IPS-18c (cell line): ENCODE results near the gene UCN3.
"Not testable (repeated sequence)": the region's sequence is repeated elsewhere in the genome, so short reads cannot be mapped to it uniquely, and the experiment has no call there.

Source experiments
- H3K4me3 ChIP-seq: 2 replicates; pipeline ENCODE4 v1.7.0; 2013; ENCODE audit warnings: low read depth, mild to moderate bottlenecking, low read length, moderate library complexity; ENCODE audit not compliant: insufficient read depth
- H3K9me3 ChIP-seq: one replicate; pipeline ENCODE4 v1.6.1; 2013; ENCODE audit warnings: mild to moderate bottlenecking, low read length, moderate library complexity; ENCODE audit not compliant: control insufficient read depth, insufficient read depth

Gene UCN3

DNA sequence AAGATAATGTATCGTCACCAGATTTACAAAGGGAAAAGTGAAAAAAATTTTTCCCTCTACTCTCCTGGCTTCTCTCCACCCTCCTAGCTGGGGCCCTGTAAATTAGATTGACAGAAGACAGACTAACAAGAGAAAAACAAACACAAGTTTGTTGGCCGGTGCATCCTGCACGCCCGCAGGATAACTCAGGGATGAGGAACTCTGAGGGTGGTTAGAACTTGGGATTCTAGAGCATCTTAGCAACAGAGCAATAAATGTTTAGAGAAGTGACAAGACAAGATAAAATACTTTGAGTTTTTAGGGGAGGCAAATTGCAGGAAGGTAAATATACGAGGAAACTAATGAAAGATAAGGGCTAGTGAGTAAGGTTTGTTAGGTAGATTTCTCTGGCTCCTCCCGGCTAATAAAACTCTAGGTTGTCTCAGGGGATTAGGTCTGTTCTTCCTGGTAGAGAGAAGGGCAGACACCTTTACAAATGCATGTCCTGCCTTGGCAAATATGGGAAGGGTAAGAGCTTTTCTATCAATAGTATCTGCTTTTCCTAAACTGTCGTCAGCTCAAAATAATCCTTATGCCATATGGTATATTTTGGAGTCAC is 4.3 kb upstream of the UCN3 start:
- H3K4me3 ChIP-seq, result no peak overlapping the region
- H3K9me3 ChIP-seq, result peaks cover 5% of the 10 kb centered on the region

DNA sequence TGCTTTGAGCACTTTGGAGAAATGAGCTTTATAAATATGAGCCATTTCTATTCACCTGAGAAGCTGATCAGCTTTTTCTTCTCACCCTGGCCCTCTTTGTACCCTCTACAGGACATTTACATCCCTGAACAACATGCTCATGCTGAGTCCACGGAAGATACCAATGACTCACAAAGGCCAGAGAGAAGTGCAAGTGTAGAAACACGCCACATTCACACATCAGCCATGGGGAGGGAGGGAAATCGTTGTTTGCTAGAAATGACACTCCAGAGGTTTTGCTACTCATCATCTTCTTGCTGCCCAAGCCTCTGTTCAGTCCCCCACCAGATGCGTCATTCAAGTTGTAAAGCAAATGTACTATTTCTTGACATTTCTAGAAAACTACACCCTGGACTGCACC is 2.8 kb upstream of the UCN3 start:
- Histone ChIP-seq H3K9me3 (peaks cover 5% of the 10 kb centered on the region), H3K4me3 (no peak overlapping the region)

DNA sequence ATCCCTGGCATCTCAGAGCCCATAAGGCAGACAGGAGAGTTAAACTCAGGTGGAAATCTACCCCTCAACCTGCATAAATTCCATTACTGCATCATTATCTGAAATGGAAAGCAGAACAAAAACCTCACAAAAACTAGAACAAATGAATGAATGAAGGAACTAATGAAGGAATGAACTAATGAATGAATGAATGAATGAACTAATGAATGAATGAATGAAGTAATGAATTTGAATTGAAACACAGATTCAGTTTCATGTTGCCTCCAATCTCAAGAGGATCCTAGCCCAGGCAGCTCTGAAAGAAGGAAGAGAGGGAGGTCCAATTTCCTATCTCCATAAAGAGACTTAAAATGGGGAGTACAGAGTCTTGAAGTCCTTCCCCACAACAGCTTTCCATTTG is 1.9 kb upstream of the UCN3 start:
- Histone ChIP-seq H3K4me3 (no peak overlapping the region), H3K9me3 (peaks cover 5% of the 10 kb centered on the region)

DNA sequence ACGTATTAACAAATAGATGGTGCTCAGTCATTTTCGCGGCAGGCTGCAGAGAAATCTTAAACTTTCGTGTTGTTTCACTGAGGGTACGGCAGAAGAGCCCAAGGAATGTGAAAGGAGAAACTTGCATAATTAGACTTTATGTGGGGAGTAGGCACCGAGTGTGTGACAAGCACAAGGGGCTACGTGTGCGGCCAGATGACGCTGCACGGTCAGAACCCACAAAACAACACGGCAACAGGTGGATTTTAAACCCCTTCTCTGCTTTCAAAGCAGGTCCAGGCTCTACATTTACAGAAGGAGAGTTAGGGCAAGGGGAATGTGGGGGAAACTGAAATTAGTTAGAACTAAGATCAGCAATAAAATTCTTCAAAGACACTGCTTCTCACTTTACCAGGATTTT is 392 bp upstream of the UCN3 start:
- H3K9me3 ChIP-seq, result peaks cover 5% of the 10 kb centered on the region
- H3K4me3 ChIP-seq, result no peak overlapping the region

DNA sequence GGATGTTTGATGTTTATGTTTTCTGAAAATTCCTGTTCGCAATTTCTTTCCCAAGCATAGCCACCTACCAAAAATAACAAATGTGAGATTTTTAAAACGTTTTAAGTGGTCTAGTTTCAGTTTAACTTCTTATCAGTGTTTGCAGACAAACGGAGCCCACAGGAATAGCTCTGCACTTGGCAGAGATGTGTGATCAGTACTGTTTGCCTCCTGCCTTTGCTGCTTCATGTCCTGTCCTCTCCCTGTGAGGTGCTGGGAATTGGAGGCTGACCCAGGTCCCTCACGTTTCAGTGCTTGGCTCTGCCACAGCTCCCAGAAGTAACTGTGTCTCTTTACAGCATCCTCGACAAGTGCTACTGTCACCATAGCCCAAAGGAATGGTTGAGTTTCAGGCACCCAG is 1.2 kb downstream of the UCN3 start:
- H3K4me3 ChIP-seq, result no peak overlapping the region
- H3K9me3 ChIP-seq, result peaks cover 5% of the 10 kb centered on the region

DNA sequence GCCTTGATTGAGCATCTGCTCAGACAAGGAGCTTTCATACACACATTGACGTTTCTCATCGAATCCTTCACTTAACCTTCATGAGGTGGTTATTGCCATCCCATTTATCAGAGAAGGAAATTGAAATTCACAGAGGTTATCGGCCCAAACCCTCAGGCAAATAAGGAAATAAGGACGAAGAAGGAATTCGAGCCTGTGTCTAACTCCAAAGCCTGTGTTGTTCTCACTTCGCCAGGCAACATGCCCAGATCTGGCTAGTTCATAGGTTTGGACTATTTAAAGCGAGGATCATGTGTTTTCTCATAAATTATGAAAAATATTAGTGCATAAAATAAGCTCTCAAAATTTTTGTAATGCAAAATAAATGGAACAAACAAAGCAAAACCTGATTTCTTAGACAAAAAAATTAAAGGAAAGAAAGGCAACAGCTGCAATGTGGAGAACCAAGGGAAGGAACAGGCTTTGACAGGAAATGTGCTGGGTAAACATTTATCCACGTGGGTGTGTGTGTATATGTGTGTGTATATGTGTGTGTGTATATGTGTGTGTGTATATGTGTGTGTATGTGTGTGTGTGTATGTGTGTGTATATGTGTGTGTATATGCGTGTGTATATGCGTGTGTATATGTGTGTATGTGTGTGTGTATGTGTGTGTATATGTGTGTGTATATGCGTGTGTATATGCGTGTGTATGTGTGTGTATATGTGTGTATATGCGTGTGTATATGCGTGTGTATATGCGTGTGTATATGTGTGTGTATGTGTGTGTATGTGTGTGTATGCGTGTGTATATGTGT is 4.8 kb downstream of the UCN3 start:
- H3K4me3 ChIP-seq, result no peak overlapping the region
- H3K9me3 ChIP-seq, result peaks cover 2% of the 10 kb centered on the region

DNA sequence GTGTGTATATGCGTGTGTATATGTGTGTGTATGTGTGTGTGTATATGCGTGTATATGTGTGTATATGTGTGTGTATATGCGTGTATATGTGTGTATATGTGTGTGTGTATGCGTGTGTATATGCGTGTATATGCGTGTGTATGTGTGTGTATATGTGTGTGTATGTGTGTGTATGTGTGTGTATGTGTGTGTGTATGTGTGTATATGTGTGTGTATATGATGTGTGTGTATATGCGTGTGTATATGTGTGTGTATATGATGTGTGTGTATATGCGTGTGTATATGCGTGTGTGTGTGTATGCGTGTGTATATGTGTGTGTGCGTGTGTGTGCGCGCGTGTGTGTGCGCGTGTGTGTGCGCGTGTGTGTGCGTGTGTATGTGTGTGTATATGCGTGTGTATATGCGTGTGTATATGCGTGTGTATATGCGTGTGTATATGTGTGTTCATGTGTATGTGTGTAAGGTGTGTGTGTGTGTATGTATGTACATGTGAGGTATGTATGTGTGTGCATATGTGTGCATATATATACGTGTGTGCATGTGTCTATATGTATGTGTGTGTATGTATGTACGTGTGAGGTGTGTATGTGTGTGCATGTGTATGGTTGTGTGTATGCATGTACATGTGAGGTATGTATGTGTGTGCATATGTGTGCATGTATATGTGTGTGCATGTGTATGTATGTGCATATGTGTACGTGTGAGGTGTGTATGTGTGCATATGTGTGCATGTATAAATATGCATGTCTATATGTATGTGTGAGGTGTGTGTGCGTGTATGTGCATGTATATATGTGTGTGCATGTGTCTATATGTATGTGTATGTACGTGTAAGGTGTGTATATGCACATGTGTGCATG is 6.0 kb downstream of the UCN3 start:
- peaks cover 2% of the 10 kb centered on the region for H3K9me3 ChIP-seq
- no peak overlapping the region for H3K4me3 ChIP-seq

DNA sequence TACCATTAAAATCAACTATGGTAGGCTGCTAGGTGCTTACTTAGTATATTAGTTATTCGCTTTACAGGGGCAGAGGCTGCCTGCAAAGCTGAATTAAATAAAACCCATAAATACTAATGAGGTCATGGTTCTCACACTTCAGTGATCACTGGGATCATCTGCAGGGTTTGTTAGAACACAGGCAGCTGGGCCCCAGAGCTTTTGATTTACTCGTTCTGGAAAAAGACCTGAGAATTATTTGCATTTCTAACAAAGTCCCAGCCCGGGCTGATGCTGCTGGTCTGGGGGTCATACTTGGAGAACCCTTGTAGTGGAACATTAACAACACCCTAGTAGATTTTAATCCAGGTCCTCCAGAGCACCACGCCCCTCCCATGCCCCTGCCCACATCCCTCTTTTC is 8.5 kb downstream of the UCN3 start:
- no peak overlapping the region for H3K4me3 ChIP-seq
- peaks cover 2% of the 10 kb centered on the region for H3K9me3 ChIP-seq

DNA sequence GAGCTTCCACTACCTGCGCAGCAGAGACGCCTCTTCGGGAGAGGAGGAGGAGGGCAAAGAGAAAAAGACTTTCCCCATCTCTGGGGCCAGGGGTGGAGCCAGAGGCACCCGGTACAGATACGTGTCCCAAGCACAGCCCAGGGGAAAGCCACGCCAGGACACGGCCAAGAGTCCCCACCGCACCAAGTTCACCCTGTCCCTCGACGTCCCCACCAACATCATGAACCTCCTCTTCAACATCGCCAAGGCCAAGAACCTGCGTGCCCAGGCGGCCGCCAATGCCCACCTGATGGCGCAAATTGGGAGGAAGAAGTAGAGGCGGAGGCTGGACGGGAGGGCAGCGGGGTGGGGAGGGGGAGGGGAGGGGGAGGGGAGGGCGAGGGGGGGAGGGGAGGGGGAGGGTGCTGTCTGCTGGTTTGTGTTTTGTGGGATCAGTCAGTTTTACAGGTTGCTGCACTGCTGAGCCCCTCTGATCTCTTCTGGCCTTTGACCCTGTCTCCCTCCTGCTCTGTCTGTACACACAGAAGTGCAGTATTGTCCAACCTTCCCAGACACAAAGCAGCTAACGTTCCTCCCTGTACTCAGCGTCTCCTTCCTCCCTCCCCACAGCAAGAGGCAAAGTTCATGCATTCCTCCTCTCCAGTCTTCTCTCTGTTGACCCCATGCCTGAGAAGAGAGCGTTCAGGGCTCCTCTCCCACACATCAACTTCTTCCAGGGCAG is 9.3 kb downstream of the UCN3 start:
- Histone ChIP-seq H3K9me3 (peaks cover 2% of the 10 kb centered on the region), H3K4me3 (no peak overlapping the region)

DNA sequence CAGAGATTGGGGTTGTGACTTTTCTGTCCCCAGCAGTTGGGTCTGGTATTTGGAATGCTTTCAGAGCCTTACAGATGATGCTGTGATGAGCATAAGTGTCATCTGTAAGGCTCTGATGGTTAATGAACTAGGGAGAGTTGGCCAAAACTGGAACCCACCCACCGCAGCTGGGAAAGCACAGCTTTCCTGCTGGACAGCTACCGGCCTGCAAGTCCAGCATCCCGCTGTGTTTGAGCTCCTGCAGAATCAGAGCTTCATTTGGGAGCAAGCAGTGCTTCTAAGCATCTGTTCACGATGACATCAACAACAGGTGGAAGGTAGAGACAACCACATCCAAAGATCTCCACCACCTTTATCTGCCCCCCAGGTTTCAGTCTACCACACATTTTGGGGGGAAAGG is 11.7 kb downstream of the UCN3 start:
- no peak overlapping the region for H3K4me3 ChIP-seq
- peaks cover 2% of the 10 kb centered on the region for H3K9me3 ChIP-seq

DNA sequence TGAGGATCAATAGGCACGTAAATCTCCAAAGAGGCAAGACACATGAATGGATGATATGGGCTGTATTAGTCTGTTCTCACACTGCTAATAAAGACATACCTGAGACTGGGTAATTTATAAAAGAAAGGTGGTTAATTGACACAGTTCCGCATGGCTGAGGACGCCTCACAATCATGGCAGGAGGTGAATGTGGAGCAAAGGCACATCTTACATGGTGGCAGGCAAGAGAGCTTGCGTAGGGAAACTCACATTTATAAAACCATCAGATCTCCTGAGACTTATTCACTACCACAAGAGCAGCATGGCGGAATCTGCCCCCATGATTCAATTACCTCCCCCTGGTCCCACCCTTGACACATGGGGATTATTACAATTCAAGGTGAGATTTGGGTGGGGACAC is 14.4 kb downstream of the UCN3 start:
- not testable (repeated sequence) for H3K9me3 ChIP-seq, H3K4me3 ChIP-seq

DNA sequence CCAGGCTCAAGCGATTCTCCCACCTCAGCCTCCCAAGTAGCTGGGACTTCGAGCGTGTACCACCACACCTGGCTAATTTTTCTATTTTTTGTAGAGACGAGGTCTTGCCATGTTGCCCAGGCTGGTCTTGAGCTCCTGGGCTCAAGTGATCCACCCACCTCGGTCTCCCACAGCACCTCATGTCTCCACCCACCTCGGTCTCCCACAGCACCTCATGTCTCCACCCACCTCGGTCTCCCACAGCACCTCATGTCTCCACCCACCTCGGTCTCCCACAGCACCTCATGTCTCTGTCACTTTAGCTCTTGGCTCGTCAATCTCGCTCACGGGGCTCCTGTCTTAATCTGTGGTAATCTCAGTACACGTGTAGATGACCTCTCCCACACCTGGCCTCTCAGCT is 15.6 kb downstream of the UCN3 start:
- H3K9me3 ChIP-seq, H3K4me3 ChIP-seq: not testable (repeated sequence)

DNA sequence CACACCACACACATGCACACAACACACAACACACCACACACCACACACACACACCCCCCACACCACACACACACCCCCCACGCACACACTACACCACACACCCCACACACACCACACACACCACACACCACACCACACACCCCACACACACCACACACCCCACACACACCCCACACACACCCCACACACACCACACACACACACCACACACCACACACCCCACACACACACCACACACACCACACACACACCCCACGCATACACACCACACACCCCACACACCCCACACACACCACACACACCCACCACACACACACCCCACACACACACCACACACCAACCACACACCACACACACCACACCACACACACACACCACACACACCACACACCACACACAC is 16.4 kb downstream of the UCN3 start:
- Histone ChIP-seq H3K4me3 (no peak overlapping the region), H3K9me3 (no peaks in the 10 kb centered on the region)

DNA sequence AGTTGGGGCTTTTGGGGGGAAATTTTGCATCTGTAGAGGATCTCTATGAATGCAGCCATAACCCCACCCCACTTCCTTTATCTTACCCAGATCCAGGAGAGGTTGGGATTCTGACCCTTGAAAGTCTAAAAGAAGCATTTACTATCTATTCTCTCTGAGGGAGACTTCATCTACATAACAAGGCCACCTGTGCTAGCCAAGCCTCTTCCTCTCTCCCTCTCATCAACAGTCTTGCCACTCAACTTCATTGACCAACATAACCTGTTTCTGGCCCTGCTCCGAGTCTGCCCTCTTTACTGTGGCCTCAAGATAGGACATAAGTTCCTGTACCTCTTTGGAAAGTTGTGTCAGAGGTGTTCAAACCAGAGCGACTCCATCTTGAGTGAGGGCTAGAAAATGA is 20.5 kb downstream of the UCN3 start:
- peaks cover 5% of the 10 kb centered on the region for H3K9me3 ChIP-seq
- no peak overlapping the region for H3K4me3 ChIP-seq

DNA sequence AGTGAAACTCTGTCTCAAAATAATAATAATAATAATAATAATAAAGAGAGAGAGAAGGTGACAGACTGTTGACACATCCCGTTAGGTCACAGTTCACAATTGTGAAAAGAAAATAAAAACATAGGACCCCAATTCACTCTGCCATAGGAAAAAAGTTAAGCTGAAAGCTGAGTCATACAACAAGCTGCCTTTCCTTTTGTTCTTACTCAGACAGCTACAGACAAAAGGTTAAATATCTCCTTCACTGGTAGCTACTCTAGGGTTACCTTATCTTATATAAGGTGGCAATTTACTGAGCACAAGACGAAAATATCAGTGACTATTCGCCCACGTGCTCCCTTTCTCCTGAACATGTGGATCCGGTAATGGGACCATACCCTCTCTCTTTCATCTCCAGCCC is 22.4 kb downstream of the UCN3 start:
- peaks cover 9% of the 10 kb centered on the region for H3K9me3 ChIP-seq
- no peak overlapping the region for H3K4me3 ChIP-seq

DNA sequence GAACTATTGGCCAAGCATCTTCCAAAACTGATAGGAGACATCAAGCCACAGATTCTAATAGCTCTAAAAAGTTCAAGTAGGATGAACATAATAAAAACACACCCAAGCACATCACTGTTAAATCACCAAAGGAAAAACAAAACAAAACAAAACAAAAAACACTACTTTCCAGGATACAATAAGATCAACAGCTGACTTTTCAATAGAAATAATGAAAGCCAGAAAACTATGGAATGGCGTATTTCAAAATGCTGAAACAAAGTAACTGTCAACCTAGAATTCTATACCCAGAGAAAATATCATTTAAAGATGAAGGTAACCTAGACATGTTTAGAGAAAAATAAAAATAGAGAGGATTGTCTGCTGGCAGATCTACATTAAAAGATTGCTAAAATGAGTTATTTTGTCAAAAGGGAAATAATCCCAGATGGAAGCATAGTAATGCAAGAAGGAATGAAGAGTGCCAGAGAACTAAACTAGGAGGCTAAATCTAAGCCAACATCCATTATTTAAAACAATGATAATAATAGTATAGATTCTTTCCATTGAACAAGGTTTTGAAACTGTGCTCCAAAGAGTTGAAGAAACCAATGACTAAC is 25.9 kb downstream of the UCN3 start:
- Histone ChIP-seq H3K4me3 (no peak overlapping the region), H3K9me3 (peaks cover 9% of the 10 kb centered on the region)

DNA sequence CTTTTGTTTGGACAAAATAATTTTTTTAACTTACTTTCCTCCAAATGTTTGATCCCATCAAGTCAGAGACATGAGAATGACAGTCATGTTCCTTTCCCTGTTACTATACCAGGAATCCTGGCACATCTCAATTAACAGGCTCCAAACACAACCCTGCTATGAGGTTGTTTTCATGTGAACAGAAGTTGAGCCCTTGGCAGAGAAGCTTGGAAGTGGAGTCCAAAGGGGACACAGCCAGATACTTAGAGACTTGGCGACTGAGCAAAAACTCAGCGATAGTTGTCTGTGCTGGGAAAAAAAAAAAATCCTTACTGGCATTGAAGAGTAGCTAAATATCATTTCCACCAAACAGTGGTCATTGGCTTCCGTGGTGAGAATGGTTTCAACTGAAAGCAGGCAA is 27.0 kb downstream of the UCN3 start:
- Histone ChIP-seq H3K4me3 (no peak overlapping the region), H3K9me3 (peaks cover 6% of the 10 kb centered on the region)
